Skeletal muscle satellite cell (primary cell): ENCODE results near the gene TMEM120A.

Experiments
- H3K27me3 ChIP-seq: 2 replicates; pipeline ENCODE4 v1.7.0; 2013; ENCODE audit warnings: low read length; ENCODE audit not compliant: control insufficient read depth, insufficient read depth
- H3K36me3 ChIP-seq: 2 replicates; pipeline ENCODE4 v1.7.0; 2013; ENCODE audit warnings: mild to moderate bottlenecking, control low read depth, low read length; ENCODE audit not compliant: insufficient read depth
- H3K4me1 ChIP-seq: 2 replicates; pipeline ENCODE4 v1.7.0; 2013; ENCODE audit warnings: low read length; ENCODE audit not compliant: control insufficient read depth, insufficient read depth
- H3K4me2 ChIP-seq: 2 replicates; pipeline ENCODE4 v1.7.0; 2013; ENCODE audit warnings: mild to moderate bottlenecking, low read length
- H3K4me3 ChIP-seq: 2 replicates; pipeline ENCODE4 v1.7.0; 2013; ENCODE audit warnings: low read length
- H3K9ac ChIP-seq: 2 replicates; pipeline ENCODE4 v1.7.0; 2013; ENCODE audit warnings: mild to moderate bottlenecking, low read depth, low read length, moderate library complexity
- H3K9me3 ChIP-seq: replicated peaks from 2 replicates; pipeline ENCODE4 v1.7.0; 2013; ENCODE audit warnings: mild to moderate bottlenecking, control low read depth, low read length

Gene TMEM120A

DNA sequence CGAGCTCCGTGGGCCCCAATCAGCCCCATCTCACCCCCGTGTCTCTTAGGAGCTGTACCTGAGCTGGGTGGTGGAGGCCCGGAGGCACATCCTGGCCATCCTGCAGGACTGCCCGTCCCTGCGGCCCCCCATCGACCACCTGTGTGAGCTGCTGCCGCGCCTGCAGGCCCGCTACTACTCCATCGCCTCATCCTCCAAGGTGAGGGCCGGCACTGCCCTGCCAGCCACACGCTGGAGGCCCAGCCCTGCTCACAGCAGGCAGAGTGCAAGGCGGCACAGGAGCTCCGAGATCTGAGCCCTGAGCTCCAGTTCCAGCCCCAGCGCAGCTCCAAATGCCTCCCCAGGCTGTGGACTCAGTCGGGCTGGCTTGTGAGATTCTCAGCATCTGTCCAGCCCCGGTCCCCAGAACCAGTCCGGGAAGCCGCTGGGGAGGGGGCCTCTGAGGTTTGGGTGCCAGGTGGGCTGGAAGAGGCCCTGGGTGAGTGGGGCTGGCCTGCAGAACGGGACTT lies 9.3 kb downstream of the TMEM120A start:
- Histone ChIP-seq H3K4me3 (no peak overlapping the region), H3K27me3 (no peaks in the 10 kb centered on the region), H3K36me3 (peaks cover 50% of the 10 kb centered on the region), H3K4me1 (no peaks in the 10 kb centered on the region), H3K4me2 (no peak overlapping the region), H3K9me3 (no peaks in the 10 kb centered on the region), H3K9ac (no peak overlapping the region)

DNA sequence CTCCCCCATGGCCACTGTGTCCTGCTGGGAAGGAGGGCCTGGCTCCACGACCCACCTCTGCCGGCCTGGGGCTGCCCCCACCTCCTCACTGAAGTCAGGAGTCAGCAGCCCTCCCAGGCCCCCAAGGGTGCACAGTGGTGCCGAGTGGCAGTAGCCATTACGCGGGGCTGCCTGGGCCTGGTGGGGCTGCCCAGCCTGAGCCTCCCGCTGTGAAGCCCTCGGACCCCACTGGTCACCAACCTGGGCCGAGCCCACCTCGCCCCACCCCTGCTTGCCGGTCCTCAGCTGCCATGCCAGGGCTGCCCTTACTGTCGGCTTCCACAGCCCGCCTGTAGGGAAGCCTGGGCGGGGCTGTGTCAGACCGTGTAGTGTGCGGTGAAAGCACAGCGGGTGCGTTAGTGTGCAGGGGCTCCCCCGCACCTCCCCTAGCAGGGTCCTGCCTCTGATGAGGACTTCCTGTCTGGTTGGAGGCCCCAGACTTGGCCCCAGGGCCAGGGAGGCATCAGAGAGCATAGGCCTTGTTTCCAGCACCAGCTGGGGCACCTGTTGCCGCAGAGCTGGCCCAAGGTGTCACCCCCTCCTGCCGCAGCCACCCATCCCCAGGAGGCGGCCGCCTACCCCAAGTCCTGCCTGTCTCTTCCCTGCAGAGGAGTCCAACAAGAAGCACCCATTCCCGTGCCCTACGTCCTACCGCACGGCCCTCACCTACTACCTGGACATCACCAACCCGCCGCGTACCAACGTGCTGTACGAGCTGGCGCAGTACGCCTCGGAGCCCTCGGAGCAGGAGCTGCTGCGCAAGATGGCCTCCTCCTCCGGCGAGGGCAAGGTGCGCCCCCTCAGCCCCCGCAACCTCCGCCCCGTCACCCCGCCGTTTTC lies 10.0 kb downstream of the TMEM120A start:
- H3K9ac ChIP-seq = no peak overlapping the region
- no peak overlapping the region for H3K4me3 ChIP-seq
- peaks cover 56% of the 10 kb centered on the region for H3K36me3 ChIP-seq
- H3K4me1 ChIP-seq = no peaks in the 10 kb centered on the region
- no peaks in the 10 kb centered on the region for H3K9me3 ChIP-seq
- H3K27me3 ChIP-seq = no peaks in the 10 kb centered on the region
- no peak overlapping the region for H3K4me2 ChIP-seq

DNA sequence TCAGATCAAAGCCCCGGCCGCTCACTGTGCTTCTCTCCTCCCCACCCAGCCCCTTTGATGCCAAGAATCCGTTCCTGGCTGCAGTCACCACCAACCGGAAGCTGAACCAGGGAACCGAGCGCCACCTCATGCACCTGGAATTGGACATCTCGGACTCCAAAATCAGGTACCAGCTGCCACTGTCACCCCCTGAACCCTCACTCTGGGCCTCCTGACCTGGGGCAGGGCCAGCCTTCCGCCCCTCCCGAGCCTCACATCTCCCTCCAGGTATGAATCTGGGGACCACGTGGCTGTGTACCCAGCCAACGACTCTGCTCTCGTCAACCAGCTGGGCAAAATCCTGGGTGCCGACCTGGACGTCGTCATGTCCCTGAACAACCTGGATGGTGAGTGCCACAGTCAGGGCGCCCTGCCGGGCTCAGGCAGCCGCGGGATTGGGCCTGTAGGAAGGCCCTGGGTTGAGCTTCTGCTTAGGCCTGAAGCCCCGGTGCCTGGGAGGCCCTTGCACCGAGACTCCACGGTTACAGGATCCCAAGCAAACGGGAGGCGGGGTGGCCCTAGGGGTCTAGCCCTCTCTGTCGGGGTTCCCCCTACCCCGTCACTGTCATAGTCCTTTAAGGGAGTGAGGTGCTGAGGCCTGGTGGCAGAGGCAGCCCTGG lies 10.8 kb downstream of the TMEM120A start:
- H3K4me1 ChIP-seq = no peaks in the 10 kb centered on the region
- no peak overlapping the region for H3K9ac ChIP-seq
- H3K36me3 ChIP-seq = peaks cover 59% of the 10 kb centered on the region
- H3K9me3 ChIP-seq = no peaks in the 10 kb centered on the region
- H3K27me3 ChIP-seq = no peaks in the 10 kb centered on the region
- no peak overlapping the region for H3K4me3 ChIP-seq
- H3K4me2 ChIP-seq = no peak overlapping the region

DNA sequence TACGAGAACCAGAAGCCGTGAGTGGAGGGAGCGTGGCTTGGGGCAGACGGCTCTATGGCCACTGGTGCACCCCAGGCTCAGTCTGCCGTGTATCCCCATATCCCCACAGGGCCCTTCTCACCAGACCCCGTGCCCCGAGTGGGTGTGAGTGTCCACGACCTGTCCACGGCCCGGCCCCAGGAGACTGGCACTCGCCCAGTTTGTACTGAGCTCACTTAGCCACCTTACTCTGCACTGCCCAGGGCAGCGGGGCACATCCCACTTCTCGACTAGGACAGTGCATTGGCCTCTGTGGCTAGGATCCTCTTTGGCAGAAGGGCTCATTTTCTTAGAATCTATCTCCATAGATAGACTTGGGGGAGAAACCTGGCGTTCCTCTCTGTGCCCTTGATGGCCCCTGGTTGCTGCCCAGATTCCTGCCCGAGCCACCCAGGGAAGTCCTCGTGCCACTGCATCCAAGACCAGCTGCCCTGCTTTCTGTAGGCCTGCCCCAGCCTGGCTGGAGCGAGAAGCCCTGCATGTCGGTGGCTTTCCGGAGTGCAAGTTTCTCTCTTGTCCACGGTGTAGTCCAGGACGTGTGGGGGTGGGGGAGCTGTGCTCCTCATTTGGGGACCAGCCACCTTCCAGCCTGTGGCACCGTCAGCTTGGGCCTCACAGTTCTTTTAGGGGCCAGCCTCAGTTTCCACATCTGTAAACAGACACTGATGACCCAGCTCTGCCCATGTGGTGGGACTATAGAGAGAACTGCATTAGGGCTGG lies 11.9 kb downstream of the TMEM120A start:
- Histone ChIP-seq H3K9ac (no peak overlapping the region), H3K4me3 (no peak overlapping the region), H3K36me3 (peaks cover 54% of the 10 kb centered on the region), H3K27me3 (no peaks in the 10 kb centered on the region), H3K9me3 (no peaks in the 10 kb centered on the region), H3K4me2 (no peak overlapping the region), H3K4me1 (no peaks in the 10 kb centered on the region)

DNA sequence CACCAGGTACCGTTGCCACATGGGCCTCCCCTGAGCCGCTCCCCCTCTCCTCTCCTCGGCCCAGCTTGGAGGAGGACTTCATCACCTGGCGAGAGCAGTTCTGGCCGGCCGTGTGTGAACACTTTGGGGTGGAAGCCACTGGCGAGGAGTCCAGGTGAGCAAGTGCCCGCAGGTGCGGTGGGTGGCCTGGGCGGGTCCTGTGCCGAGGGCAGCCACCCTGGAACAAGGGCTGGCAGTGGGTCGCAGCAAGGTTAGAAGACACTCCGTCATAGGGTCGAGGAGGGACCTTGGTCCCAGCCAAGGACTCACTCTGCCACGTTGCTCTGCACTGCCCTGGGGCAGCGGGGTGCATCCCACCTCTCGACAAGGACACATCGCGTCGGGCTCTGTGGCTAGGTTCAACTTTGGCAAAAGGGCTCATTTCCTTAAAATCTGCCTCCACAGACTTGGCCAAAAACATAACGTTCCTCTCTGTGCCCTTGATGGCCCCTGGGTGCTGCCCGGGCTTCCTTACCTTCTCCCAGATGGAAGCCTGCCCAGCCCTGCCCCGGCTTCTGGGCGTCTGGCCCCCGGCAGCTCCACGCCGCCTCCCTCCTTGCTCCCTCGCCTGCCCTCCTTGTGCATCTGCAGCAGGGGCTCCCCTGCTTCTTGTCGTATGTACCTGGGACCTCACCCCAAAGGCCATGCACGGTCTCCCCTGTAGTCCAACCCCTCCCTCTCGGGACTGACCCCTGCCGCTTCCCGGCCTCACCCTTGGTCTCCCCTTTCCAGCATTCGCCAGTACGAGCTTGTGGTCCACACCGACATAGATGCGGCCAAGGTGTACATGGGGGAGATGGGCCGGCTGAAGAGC lies 12.7 kb downstream of the TMEM120A start:
- no peak overlapping the region for H3K4me2 ChIP-seq
- no peaks in the 10 kb centered on the region for H3K9me3 ChIP-seq
- no peak overlapping the region for H3K9ac ChIP-seq
- H3K27me3 ChIP-seq = no peaks in the 10 kb centered on the region
- H3K36me3 ChIP-seq = peaks cover 48% of the 10 kb centered on the region
- H3K4me3 ChIP-seq = no peak overlapping the region
- no peaks in the 10 kb centered on the region for H3K4me1 ChIP-seq

DNA sequence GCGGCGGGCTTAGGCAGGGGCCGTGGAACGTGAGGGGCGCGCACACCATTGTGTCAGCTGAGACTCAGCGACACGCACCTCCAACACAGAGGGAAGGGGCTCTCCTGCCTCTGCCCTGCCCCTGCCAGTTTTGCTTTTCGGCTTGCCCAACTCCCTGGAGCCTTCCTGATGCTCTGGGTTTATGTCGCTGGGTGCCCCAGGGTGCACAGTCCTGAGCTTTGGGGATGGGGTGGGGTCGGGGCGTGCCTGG lies 13.3 kb downstream of the TMEM120A start:
- Histone ChIP-seq H3K4me1 (no peaks in the 10 kb centered on the region), H3K36me3 (peaks cover 43% of the 10 kb centered on the region), H3K4me3 (no peak overlapping the region)

DNA sequence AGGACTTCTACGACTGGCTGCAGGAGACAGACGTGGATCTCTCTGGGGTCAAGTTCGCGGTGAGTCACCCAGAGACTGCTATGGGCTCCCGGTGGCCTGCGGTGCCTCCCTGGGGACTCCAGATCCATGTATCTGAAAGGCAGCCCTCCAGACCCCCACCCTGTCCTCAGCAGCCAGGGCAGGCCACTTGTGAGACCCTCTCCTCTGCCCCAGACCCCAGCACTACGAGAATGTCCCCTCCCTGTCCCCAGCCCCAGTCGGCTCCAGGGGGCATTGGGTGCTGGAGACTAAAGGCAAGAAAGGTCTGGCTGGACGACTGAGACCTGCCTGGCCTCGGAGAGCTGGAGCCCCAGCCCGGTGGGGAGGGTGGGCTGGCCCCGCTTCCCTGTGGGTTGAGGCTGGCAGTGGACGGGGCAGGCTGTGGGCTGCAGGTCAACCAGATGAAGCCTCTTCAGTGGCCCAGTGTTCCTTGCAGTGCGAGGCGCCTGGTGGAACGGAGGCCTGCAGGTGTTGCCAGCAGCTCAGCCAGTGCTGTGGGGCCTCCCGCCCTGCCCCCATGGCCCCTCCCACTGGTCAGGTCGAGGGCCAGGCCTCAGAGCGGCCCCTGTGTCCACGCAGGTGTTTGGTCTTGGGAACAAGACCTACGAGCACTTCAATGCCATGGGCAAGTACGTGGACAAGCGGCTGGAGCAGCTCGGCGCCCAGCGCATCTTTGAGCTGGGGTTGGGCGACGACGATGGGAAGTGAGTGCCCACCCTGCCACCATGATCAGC lies 13.8 kb downstream of the TMEM120A start:
- H3K4me2 ChIP-seq = no peak overlapping the region
- no peaks in the 10 kb centered on the region for H3K9me3 ChIP-seq
- no peaks in the 10 kb centered on the region for H3K27me3 ChIP-seq
- no peaks in the 10 kb centered on the region for H3K4me1 ChIP-seq
- no peak overlapping the region for H3K4me3 ChIP-seq
- no peak overlapping the region for H3K9ac ChIP-seq
- peaks cover 39% of the 10 kb centered on the region for H3K36me3 ChIP-seq

More for the DNA sequence above, 13.3 kb downstream of the TMEM120A start:
- Histone ChIP-seq H3K9ac (no peak overlapping the region), H3K4me2 (no peak overlapping the region), H3K27me3 (no peaks in the 10 kb centered on the region), H3K9me3 (no peaks in the 10 kb centered on the region)

DNA sequence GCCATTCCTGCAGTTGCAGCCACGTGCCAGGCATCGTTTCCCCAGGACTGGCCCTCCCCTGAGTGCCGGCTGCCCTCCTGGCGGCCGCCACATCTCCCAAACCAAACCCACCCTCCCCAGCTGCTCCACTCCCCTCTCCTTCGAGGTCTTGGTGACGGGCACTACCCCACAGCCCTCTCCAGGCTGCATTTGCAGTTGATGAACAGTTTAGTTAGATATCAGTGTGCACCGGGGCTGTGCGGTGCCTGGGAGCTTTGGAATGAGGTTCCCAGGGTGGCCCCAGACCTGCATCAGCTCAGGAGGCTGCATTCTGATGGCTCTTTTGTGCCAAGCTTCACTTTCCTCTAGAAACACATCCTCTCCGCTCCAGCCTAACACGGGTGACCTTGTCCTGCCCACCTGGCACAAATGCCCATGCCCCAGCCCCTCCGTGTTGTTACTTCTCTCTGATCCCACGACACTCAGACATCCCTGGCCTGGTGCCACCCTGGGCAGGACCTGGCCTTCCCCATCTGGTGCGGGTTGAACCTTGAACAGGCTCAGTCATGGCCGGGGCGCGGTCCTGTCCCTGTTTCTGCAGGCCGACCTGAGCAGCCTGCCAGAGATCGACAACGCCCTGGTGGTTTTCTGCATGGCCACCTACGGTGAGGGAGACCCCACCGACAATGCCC lies 14.5 kb downstream of the TMEM120A start:
- Histone ChIP-seq H3K27me3 (no peaks in the 10 kb centered on the region), H3K36me3 (peaks cover 39% of the 10 kb centered on the region), H3K4me2 (no peak overlapping the region), H3K9me3 (no peaks in the 10 kb centered on the region), H3K9ac (no peak overlapping the region), H3K4me3 (no peak overlapping the region), H3K4me1 (no peaks in the 10 kb centered on the region)

DNA sequence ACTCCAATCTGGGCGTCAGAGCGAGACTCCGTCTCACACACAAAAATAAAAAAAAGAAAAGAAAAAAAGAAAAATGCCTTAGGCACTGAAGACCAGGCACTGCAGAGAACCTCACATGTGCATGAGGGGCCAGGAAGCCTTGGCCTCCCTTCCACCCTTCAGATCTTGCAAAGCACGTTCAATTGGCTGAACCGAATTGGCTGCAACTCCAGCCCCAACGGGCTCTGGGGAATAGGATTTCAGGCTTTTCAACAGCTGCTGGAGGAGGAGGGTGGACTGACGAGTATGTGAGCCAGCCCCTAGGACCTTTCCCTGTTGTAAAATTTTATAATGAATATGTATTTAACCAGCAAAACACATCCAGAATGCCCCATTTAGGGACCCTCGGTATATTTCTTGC lies 16.7 kb downstream of the TMEM120A start:
- H3K36me3 ChIP-seq = peaks cover 32% of the 10 kb centered on the region
- H3K4me1 ChIP-seq = no peaks in the 10 kb centered on the region
- H3K9ac ChIP-seq = no peak overlapping the region
- H3K9me3 ChIP-seq = no peaks in the 10 kb centered on the region
- no peaks in the 10 kb centered on the region for H3K27me3 ChIP-seq
- no peak overlapping the region for H3K4me2 ChIP-seq
- no peak overlapping the region for H3K4me3 ChIP-seq
